Middle frontal gyrus (tissue), 1 donor: ENCODE data around the gene ADAMTS7.
"Not testable (repeated sequence)": the region's sequence is repeated elsewhere in the genome, so short reads cannot be mapped to it uniquely, and the experiment has no call there.

Experiments used
- DNase-seq: peaks from one replicate; pipeline ENCODE4 v3.0.0-alpha.2; 2015; ENCODE audit warnings: low spot score; ENCODE audit errors: extremely low spot score

ADAMTS7 gene

GRCh38 chr15:78811124-78811824 is at the start of gene ADAMTS7:
ADAMTS7 (minus strand) TSS chr15:78811464; CDS start chr15:78811220, 244 bp downstream.
- no peak for DNase-seq

- DNase-seq = peak; percentile 58
Observed at GRCh38 chr15:78859971-78860719, 48.9 kb upstream of the ADAMTS7 start.

GRCh38 chr15:78855746-78856145 is 44.5 kb upstream of the ADAMTS7 start:
- no peak for DNase-seq

- DNase-seq = no peak
Observed at GRCh38 chr15:78854833-78855372, 43.6 kb upstream of the ADAMTS7 start.

GRCh38 chr15:78853500-78853899 is 42.2 kb upstream of the ADAMTS7 start:
- DNase-seq = no peak

- DNase-seq = no peak
Observed at GRCh38 chr15:78850941-78851755, 39.9 kb upstream of the ADAMTS7 start.

- DNase-seq = no peak
Observed at GRCh38 chr15:78850352-78850751, 39.1 kb upstream of the ADAMTS7 start.

GRCh38 chr15:78847387-78847906 is 36.2 kb upstream of the ADAMTS7 start:
- not testable (repeated sequence) for DNase-seq

GRCh38 chr15:78846906-78847305 is 35.6 kb upstream of the ADAMTS7 start:
- DNase-seq = not testable (repeated sequence)

GRCh38 chr15:78842519-78842918 is 31.3 kb upstream of the ADAMTS7 start:
- DNase-seq = no peak

GRCh38 chr15:78841891-78842290 is 30.6 kb upstream of the ADAMTS7 start:
- no peak for DNase-seq

GRCh38 chr15:78841376-78841706 is 30.1 kb upstream of the ADAMTS7 start:
- DNase-seq = no peak

GRCh38 chr15:78840661-78841375 is 29.6 kb upstream of the ADAMTS7 start:
- DNase-seq = no peak

GRCh38 chr15:78839151-78839550 is 27.9 kb upstream of the ADAMTS7 start:
- DNase-seq = not testable (repeated sequence)

GRCh38 chr15:78838489-78838888 is 27.2 kb upstream of the ADAMTS7 start:
- DNase-seq = no peak

GRCh38 chr15:78837543-78837942 is 26.3 kb upstream of the ADAMTS7 start:
- no peak for DNase-seq

- DNase-seq = no peak
Observed at GRCh38 chr15:78837131-78837530, 25.9 kb upstream of the ADAMTS7 start.

GRCh38 chr15:78836333-78836732 is 25.1 kb upstream of the ADAMTS7 start:
- DNase-seq = no peak

GRCh38 chr15:78831229-78832207 is 20.3 kb upstream of the ADAMTS7 start:
- DNase-seq = no peak
